Measurements from ENCODE around the gene EXOSC5.

- TF ChIP-seq CTCF (IDR thresholded peaks at IDR 0.05) (no peak), EZH2 (IDR thresholded peaks at IDR 0.05; ENCODE audit: borderline replicate concordance, insufficient read depth, low read depth, low read length, poor library complexity, severe bottlenecking) (no peak)
Observed at GRCh38 chr19:41372501-41372900, 24.7 kb downstream of the EXOSC5 start.
